COLO829 (cell line): ENCODE results near the gene DCC.
"Not testable (repeated sequence)": the region's sequence is repeated elsewhere in the genome, so short reads cannot be mapped to it uniquely, and the experiment has no call there.

Experiments used
- DNase-seq: peaks from one replicate; pipeline ENCODE4 v3.0.0; 2012; ENCODE audit warnings: low spot score

DCC gene

DNA sequence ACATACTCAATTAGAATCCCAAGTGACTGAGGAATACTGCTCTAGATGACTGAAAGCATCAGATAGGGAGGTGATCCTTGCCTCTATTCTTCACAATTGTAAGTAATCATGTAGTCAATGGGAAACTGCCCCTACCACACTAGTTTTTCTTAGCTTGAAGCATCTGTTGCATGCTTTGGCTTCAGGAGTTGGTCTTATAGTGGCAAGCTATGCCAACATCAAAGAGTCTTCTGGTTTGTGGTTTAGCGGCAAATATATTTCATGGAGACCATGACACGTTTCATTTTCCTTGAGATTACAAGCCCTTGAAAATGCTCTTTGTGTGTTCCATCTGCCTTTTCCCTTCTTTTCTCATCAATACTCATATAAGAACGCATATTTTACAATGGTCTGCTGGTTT, 12.9 kb downstream of the DCC start:
- DNase-seq, result no peak

DNA sequence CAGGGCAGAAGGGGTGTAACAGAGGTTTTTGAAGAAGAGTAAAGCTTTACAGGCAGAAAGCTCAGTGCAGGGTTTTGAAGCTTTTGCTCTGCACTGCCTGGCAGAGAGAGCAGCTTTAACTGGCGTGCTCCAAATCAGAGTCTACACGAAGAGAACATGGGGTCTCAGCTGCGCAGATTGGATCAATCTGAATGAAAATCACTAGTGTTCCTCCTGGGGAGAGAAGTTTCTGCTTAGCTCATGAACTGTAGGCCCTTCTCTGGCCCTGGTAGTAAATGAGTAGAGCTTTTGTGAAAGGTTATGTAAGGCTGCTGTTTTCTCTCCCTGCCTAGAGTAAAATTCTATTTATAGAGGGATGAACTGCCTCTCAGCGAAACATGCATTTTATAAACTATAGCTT, 13.6 kb downstream of the DCC start:
- no peak for DNase-seq

DNA sequence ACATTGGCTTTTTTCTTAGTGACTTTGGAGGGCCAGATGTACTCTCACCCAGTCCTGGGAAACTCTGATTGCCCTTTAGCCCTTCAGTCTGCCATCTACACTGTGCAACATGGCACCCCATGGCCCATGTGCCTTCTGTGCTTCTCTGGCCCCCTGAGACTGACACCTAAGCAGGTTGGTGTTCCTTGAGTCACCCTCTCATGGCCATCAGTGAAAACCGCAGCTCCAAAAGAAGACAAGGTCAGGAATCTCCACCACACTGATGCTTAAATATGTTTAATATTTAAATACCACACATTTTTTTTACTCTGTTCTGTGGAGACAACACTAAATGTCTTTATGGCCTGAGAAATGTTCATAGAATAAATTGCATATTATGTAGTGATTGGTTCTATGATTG, 23.9 kb downstream of the DCC start:
- DNase-seq, result no peak

DNA sequence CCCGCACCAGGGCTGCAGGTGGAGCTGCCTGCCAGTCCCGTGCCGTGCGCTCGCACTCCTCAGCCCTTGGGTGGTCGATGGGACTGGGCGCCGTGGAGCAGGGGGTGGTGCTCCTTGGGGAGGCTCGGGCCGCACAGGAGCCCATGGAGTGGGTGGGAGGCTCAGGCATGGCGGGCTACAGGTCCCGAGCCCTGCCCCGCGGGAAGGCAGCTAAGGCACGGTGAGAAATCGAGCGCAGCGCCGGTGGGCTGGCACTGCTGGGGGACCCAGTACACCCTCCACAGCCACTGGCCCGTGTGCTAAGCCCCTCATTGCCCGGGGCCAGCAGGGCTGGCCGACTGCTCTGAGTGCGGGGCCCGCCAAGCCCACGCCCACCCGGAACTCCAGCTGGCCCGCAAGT, 26.9 kb downstream of the DCC start:
- not testable (repeated sequence) for DNase-seq

DNA sequence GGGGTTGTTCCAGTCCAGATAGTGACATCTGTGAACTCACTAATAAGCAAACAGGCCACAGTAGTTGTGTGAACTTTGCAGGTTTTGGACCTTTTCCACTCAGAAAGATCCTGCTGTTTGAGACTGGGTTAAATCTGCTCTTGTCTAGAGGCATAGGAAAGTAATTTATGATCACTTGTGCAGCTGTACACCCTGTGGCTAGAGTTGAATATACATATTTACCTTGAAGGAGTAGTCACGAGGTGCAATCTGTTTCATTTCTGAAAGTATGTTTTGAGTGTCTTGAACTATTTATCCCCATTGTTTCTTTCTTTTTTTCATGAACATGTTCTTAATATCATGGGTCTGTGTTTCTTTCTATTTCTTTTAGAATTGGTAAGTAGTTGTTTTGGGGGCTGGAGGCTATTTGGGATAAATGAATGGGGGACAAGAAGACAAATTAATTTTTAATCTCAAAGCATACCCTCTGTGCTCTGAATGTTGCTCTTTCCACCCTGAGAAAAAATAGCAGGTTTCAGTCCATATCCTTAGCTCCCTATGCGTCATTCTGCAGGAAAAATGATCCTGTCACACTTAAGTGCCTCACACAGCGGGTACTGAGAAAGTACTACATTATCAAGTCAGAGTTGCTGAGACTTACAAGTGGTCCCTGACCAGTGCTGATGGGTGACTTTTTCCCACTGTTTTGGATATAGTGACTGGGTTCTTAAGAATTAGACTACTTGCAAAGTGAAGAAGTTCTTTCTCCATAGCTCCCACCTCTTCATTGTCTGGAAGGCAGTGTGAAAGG, 28.2 kb downstream of the DCC start:
- DNase-seq, result no peak

DNA sequence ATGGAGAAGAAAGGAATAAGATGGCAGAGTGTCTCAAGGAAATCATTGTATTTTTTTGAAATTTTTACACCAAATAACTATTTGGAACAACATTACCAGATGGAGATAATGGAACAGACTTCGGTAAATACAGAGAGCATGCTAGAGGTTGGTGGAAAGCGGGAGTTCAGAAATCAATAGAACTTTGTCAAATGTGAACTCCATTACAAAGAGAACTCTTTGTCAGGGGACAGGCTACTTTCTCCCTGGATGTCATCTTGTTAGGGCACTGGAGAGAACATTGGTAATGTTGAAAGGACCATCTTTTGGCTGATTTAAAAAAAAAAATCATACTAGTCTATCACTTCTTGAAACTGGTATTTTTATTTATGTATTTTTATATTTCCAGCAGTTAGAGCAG, 30.8 kb downstream of the DCC start:
- no peak for DNase-seq

DNA sequence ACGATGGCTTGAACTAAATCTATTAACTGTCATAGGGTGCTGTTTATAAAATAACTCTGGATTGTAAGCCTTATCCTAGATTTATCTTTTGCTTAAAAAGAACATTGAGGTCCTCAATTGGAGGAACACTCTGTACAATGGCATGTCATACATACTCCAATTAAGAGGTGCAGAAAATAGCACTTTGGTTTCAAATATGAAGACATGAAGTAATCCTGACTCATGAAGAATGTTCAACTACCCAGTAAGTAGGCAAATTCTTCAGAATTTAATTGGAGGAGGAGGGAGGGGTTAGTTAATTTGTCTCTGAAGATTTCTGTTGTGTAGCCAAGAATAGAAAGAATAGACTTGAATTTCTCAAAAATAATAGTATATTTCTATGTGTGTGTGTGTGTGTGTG, 36.1 kb downstream of the DCC start:
- DNase-seq, result no peak

DNA sequence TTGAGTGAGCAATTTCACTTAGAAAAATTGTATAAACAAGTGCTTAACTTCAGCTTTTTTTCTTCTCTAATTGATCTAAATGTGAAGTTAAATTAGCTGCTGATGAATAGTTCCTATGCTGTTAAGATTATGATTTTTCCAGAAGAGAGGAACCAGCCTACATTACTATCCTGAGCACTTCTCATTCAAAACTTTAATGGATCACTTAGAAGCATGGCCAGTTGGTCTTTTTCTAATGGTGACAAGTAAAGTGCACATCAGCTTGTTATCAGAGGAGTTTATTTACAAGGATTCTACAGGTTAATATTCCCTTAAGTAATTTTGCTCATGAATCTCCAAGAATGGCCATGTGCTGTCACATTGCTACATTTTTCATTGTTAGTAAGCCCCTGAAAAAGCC, 37.1 kb downstream of the DCC start:
- DNase-seq, result no peak

DNA sequence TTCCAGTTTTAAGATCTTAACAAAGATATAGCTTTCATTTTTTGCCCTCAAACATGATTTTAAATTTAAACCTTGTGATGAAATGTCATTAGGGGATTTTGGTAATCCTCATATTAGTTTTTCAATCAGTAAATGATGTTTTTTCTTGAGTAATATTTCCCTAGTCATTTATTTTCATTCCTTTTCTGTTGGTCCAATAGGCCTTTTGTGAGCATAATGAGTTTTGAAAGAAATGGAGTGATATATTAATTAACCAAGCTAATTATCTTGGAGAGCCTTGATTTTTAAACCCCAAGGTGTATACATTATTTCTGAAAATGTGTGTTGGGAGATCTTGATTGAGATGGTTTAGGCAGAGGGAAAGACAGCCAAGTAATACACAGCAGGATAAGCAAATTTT, 46.3 kb downstream of the DCC start:
- DNase-seq, result no peak

DNA sequence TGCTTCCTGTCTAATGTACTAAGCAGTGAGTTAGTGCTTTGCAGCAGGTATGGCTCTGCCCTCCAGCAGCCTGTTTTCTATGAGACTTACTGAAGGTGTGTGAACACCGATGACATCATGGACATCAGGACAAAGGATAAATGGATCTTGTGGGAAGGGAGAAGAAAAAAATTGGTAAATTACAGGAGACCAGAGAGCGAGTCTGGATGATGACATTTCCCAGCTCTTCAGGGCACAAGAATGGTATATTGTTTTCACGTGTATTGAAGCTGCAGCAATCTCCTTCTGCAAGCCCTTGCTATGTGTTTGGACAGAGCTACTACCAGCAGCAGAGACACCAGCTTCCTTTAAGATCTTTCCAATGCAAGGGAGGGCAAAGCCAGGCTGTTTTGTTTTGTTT, 47.2 kb downstream of the DCC start:
- DNase-seq, result no peak

DNA sequence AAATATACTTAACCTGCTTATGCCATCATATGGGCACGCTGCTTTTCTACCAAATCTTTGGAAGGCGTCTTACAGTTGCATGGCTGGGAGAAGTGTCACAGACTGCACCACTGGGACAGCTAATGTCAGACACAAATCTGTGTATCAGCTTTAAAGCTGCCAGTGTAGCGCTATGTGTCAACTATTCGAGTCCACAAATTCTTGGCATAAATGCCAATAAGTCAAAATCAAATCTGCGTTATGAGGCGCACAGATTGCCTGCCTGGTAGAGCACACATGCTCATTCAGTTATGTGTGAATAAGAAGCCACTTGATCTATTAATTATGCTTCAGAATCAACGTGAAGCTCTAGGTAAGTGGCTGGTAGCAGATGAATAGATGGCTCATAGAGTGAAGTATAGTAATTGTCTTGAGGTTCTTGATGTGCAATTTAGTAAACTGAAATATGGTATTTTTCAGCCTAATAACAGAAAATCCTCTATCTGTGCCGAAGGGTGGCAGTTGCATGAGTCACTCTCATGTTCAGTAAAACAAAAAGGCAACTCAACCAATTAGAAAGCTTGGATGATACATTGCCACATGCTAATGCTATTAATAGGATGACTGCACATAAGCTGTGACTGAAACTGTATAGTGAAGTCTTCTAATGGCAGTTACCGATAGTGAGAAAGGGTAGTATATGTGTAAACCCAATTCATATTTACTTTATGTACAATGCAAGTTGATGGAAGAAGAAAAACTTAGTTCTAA, 52.0 kb downstream of the DCC start:
- no peak for DNase-seq

DNA sequence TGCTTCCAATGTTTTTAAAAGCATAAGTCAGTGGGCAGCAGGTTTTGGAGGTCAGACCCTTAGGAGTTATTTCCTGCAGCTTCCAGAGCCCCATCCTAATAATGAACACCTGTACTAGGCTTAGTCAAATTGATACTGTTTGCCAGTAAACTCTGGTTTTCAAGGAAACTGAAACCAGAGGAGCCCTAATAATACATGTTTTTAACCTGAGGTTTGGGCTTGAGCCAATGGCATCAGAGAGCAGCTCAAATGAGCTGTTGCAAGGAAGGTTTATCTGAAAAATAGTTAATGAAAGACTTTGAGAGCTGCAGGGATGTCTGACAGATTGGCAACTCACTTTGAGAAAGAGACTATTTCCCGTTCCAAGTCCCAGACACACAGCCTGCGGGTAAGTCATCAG, 54.6 kb downstream of the DCC start:
- no peak for DNase-seq

DNA sequence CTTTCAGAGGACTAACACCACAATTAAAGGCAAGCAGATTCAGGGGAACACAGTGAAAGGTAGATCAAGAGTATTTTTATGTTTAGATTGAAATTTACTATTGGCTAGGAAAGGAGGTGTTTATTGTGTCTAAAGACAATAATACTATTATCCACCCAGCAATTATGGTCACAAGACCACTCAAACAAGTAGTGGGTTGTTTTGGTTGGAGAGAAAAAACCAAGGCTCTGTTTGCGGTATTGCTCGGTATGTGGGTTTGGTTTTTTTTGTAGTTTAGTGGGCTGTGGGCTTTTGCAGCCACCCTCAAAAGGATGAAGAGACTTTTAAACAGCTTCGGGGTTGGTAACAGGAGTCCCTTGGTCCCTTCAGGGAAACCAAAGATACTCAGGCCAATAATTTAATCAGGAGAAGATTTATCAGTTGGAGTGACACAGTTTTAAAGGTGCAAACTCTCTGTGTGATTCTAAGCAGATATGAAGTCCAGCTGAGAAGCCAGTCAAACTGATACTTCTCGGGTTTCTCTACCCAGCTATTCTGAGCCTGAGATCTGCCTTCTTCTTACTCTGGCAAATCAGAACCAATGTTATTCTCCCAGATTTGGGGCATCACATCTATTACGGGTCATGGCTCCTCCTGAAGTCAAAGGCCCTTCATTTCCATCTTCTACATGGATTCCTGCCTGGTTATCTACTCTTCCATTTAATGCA, 55.3 kb downstream of the DCC start:
- DNase-seq, result no peak

DNA sequence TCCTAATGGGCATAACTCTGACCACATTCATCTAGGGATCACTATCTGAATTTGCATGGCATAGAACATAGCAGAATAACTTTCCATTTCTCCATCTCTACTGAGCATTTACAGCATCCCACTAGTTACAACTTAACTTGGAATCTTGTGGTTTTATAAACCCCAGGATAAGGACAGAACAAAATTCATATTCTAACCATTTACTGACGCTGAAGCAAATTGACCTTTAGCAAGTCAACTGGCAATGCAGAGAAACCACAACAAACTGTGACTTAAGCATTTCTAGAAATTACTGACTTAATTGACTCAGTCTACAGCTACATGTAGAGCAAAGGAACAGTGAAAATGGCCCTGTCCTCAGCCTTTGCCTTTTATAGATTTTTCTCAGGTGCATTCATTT, 61.2 kb downstream of the DCC start:
- DNase-seq, result no peak

DNA sequence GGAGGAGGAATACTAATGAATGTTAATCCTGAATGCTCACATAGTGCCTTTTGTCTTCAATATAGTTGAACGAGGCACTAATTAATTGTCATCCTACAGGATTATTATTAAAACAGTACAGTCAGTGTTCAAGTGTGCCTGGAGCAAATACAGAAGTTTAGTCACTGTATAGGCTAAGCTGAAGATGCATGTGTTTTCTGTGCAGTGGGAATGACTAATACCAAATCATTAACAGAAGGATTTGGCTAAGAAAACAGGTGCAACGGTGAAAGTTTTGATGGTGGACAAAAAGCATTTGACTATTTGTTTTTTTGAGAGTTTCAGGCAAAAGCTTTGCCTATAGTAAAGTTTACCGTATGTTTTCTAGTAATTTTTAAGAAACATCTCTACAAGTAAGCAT, 62.8 kb downstream of the DCC start:
- DNase-seq, result no peak

DNA sequence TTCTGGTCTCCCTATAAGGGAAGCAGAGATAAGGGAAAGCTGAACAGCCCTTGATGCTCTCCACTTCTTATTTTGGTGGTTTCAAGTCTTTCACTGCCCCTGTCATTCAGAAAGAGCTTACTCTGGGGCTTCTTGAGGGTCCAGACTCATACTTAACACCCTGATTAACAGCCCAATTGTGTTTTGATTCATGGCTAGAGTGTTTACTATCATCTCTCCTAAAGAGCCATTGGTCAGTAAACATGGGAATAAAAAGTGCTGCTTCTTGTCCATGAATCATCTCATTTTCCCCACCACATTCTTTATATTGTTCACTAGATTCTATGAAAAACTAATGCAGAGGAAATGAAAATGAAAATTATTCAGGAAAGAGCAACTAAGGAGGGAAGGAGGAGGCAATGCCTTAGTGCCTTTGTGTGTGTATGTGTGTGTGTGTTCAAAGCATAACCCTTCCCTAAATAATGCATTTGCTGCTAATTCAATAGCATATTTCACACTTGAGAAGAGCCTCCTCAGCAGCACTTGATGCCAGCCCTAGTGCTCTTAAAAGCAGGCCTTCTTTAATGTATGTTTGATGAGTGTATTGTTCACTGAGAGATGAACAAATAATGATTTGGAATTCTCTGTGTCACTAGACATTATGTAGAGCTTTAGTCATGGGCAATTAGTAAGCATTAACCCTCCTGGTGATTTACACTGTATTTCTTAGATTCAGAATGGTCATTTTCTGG, 63.5 kb downstream of the DCC start:
- DNase-seq, result no peak

DNA sequence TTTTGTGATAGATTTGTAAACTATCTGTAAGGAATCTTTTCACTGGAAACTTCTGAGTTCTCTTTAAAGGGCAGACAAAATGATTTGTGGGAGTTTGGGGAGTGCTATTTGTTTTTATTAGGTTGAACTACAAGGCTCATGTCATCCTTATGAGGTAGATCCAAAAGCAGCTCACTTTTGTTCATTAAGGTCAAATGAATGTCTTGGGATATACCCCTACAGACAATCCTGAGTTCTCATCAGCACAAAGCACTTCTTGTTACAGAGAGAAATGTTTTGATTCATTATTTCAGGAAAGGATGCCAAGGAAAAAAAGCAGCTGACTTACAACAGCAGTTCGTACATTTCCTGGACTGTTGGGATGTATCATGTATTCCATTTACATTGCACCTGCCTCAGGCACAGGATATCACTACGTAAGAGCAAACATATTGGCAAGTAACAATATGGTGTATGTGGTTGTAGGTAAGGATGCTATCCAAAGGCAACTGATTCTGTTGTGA, 68.9 kb downstream of the DCC start:
- no peak for DNase-seq

DNA sequence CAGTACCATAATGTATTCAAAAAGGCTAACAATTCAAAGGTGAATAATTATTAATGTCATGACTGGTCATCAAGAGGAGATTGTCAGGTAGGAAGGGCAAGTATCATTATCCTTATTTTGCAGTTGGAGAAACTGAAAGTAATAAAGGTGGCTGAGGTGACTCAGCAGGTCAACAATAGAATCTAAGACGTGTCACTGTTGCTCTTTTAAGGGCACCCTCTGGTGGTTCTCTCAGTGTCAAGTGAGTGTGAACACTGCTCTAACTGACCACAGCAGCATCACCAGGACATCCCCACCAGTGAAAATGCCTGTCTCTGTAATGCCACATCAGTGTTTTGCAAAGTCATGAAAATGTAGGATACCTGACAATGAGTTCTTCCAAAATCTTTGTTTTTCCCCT, 69.7 kb downstream of the DCC start:
- no peak for DNase-seq

DNA sequence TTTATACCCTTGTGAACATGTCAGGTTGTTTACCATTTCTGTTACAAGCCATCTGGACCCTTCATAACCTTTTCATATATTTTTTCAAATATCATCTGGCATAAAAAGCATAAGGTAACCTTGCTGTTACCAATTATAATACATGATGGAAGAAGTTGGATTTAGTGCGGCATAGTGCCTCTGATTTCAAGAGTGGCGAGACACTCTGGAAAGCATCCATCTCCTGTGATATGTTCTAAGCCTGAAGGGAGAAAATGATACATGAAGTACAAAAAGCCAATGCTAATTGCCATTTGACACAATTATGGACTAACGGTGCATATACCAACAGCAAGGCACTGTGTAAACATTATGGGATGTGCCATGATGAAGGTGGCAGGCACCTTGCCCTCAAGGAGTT, 75.1 kb downstream of the DCC start:
- DNase-seq, result no peak

DNA sequence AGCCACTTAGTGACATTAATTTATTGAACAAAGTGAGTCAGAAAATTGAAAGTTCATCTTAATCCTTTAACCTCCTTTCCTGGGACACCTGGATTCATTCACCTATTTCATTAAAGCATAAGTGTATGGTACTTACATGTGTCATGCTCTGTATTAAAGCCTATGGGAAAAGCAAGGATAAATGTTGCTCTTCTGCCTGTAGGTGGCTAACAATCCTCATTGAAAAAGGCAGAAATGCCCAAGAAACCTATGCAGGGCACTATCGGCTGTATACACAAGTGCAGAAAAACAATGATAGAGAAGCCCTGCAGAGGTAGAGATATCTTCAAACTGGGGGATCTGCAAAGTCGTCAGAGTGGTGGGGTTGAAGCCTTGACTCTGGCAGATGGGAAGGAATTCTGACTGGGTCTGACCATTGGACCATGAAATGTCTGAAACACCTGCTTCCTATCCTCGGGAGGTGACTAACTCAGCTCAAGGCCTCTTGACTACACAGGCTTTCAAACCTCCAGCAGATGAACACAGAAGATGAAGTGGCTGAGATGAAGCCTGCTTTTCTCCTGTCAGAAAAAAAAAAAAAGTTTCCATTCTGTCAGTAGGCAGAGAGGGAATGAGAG, 83.1 kb downstream of the DCC start:
- no peak for DNase-seq

DNA sequence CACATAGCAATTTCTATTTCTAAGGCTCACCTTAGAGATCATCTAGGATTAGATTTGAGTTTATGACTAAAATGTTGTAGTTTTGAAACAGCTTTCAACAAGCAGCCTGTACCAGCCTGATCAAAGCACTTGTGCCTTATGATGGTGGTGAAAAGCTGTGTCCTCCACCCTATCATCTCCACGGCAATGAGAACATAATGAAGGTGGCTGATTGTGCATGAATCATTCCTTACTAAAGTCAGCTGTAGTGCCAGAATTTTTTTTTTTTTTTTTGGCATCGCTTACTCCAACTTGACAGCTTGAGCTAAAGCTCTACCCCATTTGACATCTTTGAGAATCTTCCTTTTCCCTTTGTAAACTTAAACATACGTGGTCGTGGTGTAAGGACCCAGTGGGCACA, 86.0 kb downstream of the DCC start:
- DNase-seq, result no peak

DNA sequence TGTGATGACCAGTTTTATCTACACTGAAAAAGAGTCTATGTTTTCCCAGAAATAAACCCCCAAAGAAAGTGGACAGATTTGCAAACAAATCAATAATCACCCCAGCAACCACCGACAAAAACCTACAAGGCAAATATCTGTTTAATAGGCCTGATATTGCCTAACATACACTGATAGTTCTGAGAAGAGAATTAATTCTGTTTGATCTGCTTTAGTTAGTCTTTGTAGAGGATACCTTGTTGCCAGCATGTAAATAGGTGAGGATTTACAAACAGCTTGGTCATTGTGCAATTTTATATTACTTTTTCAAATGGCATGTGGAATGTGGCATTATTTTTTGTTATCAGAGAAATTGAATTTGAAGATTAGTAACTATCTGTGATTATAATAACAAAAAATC, 86.5 kb downstream of the DCC start:
- no peak for DNase-seq
